Osteocyte (in vitro differentiated cells): ENCODE measurements around the gene KCNH1. TPM values are rescaled to one million over a fixed set of nuclear protein-coding genes. Genes with fewer than 3 reads are reported as not detected.

ENCODE experiments used
- DNase-seq: peaks from one replicate; pipeline ENCODE4 v3.0.0; 2021; ENCODE audit warnings: mixed read lengths; ENCODE audit not compliant: unreplicated experiment; ENCODE audit errors: extremely low spot score
- H3K27ac Mint-ChIP-seq: one replicate; pipeline ENCODE4 v1.8.0; 2021; ENCODE audit warnings: mild to moderate bottlenecking, mixed read lengths; ENCODE audit not compliant: unreplicated experiment
- H3K27me3 Mint-ChIP-seq: one replicate; pipeline ENCODE4 v1.8.0; 2021; ENCODE audit warnings: mixed read lengths; ENCODE audit not compliant: unreplicated experiment
- H3K36me3 Mint-ChIP-seq: one replicate; pipeline ENCODE4 v1.8.0; 2021; ENCODE audit warnings: mixed read lengths; ENCODE audit not compliant: unreplicated experiment
- H3K4me1 Mint-ChIP-seq: one replicate; pipeline ENCODE4 v1.8.0; 2021; ENCODE audit warnings: mixed read lengths; ENCODE audit not compliant: unreplicated experiment
- H3K4me3 Mint-ChIP-seq: one replicate; pipeline ENCODE4 v1.8.0; 2021; ENCODE audit warnings: mild to moderate bottlenecking, moderate library complexity, mixed read lengths; ENCODE audit not compliant: unreplicated experiment
- H3K9me3 Mint-ChIP-seq: one replicate; pipeline ENCODE4 v1.8.0; 2021; ENCODE audit warnings: mixed read lengths; ENCODE audit not compliant: unreplicated experiment
- total RNA-seq: library from RNA; stranded (reverse); gene quantifications from 2 replicates; pipeline ENCODE4 v1.2.1, GENCODE V29; 2021
- TF ChIP-seq, protein P1 (sequence below): fragments of 200-600 bp; sonication (generic); IDR thresholded peaks from 2 replicates; pipeline ENCODE4 v1.5.0; 2021; ENCODE audit warnings: antibody characterized with exemption, mild to moderate bottlenecking, moderate library complexity

Gene KCNH1
- total RNA-seq, 1 donor from 2014 or later: 7.3 TPM

- DNase-seq: no peak
- Mint-ChIP-seq H3K27ac (no peak overlapping the region), H3K36me3 (peaks cover 3% of the 10 kb centered on the region), H3K4me1 (peaks cover 4% of the 10 kb centered on the region), H3K4me3 (no peak overlapping the region), H3K9me3 (peaks cover 16% of the 10 kb centered on the region), H3K27me3 (no peaks in the 10 kb centered on the region)
- TF ChIP-seq, protein P1, sequence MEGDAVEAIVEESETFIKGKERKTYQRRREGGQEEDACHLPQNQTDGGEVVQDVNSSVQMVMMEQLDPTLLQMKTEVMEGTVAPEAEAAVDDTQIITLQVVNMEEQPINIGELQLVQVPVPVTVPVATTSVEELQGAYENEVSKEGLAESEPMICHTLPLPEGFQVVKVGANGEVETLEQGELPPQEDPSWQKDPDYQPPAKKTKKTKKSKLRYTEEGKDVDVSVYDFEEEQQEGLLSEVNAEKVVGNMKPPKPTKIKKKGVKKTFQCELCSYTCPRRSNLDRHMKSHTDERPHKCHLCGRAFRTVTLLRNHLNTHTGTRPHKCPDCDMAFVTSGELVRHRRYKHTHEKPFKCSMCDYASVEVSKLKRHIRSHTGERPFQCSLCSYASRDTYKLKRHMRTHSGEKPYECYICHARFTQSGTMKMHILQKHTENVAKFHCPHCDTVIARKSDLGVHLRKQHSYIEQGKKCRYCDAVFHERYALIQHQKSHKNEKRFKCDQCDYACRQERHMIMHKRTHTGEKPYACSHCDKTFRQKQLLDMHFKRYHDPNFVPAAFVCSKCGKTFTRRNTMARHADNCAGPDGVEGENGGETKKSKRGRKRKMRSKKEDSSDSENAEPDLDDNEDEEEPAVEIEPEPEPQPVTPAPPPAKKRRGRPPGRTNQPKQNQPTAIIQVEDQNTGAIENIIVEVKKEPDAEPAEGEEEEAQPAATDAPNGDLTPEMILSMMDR: no peak
These were observed 141.1 kb downstream of the KCNH1 start for GRCh38 chr1:210992837-210993236.

DNA sequence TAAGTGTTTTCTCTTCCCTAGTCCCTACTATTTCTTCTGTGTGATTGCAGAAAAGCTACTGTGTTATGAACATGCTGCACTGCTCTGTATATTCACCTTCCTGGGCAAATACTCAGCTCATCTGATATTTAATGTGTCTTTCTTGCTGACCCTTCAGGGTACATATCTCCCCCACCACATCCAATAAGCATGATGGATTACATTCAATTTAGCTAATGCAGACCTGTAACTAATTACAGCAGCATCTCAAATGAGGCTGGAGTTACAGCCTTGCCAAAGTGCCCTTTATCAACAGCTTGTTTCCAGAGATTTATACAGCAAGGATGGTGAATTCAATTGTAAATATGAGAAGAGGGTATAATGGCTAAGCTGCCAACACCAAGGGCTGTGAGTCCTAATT lies 144.0 kb downstream of the KCNH1 start:
- TF ChIP-seq, protein P1: no peak
- H3K4me1 Mint-ChIP-seq: peaks cover 4% of the 10 kb centered on the region

DNA sequence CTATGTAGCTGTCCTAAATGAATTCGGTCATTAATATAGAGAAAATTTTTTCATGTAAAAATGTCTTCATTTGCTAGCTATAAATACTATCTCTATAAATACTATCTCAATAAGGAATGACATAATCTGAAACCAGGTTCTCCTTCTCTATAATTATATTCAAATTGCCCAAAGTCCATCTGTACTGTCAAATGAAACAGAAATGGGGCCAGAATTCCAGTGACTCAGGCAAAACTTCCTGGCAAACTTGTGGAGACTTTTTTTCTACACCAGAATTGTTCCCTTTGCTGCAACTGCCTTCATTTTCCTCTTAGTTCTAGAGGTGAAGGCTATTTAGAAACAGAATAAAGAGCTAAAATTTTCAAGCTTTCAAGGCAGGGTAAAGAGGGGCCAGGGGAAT lies 152.5 kb downstream of the KCNH1 start:
- TF ChIP-seq, protein P1: no peak
- no peak overlapping the region for H3K27ac Mint-ChIP-seq
- H3K9me3 Mint-ChIP-seq: peaks cover 18% of the 10 kb centered on the region
- H3K4me3 Mint-ChIP-seq: no peak overlapping the region
- H3K4me1 Mint-ChIP-seq: peaks cover 21% of the 10 kb centered on the region
- H3K36me3 Mint-ChIP-seq: peaks cover 5% of the 10 kb centered on the region
- no peaks in the 10 kb centered on the region for H3K27me3 Mint-ChIP-seq
- DNase-seq: no peak

More for the DNA sequence above, 144.0 kb downstream of the KCNH1 start:
- Mint-ChIP-seq H3K4me3 (no peak overlapping the region), H3K27me3 (no peaks in the 10 kb centered on the region), H3K9me3 (peaks cover 16% of the 10 kb centered on the region), H3K36me3 (peaks cover 12% of the 10 kb centered on the region), H3K27ac (no peak overlapping the region)
- no peak for DNase-seq

DNA sequence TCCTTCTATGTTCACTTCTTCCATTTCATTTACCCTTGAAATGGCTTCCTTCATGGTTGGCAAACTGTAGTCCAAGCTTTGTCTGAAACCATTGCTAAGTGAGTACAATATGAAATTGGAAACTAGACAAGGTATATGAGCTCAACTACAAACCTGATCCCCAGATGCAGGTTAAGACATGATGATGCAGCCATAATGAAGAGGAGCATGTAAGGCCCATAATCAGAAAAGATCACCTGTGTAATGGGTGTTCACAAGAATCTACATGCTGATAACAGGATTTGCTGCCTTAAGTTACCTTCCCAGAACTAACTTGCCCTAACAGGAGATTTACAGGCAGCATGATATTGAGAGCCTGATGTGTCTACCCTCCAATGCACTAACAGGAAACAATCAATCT lies 153.9 kb downstream of the KCNH1 start:
- peaks cover 21% of the 10 kb centered on the region for H3K4me1 Mint-ChIP-seq
- no peaks in the 10 kb centered on the region for H3K27me3 Mint-ChIP-seq
- H3K36me3 Mint-ChIP-seq: peaks cover 4% of the 10 kb centered on the region
- H3K27ac Mint-ChIP-seq: no peak overlapping the region
- TF ChIP-seq, protein P1: no peak
- DNase-seq: no peak
- H3K4me3 Mint-ChIP-seq: no peak overlapping the region
- peaks cover 14% of the 10 kb centered on the region for H3K9me3 Mint-ChIP-seq

GRCh38 chr1:210978974-210979354 lies 155.0 kb downstream of the KCNH1 start:
- Mint-ChIP-seq H3K4me1 (peaks cover 21% of the 10 kb centered on the region), H3K27ac (peak overlapping the region; percentile 40), H3K36me3 (peaks cover 5% of the 10 kb centered on the region), H3K9me3 (peaks cover 10% of the 10 kb centered on the region), H3K4me3 (no peak overlapping the region), H3K27me3 (no peaks in the 10 kb centered on the region)
- no peak for DNase-seq
- TF ChIP-seq, protein P1: no peak
